GM12864 (cell line): ENCODE results near the gene RPL29.

Source experiments
- DNase-seq: peaks from one replicate; pipeline ENCODE4 v3.0.0-alpha.2; 2011; ENCODE audit warnings: low read depth
- H3K4me3 ChIP-seq: 2 replicates; pipeline ENCODE4 v1.5.1; 2011; ENCODE audit warnings: mild to moderate bottlenecking, low read depth, low read length, control low read depth
- TF ChIP-seq, protein P1 (sequence below): IDR thresholded peaks from 2 replicates; pipeline ENCODE4 v1.5.1; 2011; ENCODE audit warnings: low read depth, mild to moderate bottlenecking, moderate library complexity, low read length, control low read depth, inconsistent platforms; ENCODE audit errors: missing control alignments

Gene RPL29

DNA sequence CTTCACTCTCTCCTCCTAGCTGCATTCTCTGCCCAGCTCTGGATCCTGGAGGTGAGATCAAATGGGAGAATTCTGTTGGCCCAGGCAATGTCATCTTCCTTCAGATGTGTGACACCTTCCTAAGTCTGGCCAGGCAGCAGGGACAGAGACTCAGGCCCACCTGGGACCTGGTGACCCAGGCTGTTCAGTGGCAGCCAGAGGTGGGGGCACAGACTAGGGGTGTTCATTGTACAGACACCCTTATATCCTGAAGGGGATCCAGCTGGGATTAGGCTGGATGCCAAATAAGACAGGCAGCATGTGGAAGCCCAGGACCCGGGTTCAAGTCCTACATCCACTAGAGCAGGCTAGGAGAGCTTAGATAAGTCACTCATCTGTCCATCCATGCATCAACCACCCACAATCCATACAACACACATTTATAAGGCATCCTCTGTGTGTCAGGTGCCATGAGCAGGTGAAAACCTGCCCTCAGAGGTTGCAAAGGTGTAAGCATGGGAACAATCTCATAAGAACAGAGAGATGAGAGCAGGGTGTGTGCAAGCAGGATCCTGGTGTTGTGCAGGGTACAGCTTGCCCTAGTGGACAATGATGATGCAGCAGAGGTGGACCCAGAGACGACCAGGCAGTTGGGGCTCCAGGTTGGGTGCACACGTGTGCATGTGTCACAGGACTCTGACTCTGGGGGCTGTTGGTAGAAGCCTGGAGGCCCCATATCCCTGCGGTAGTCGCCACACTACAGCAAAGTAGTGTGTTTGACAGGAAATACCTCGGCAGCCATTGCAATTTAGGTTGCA lies 18.3 kb upstream of the RPL29 start:
- TF ChIP-seq, protein P1, sequence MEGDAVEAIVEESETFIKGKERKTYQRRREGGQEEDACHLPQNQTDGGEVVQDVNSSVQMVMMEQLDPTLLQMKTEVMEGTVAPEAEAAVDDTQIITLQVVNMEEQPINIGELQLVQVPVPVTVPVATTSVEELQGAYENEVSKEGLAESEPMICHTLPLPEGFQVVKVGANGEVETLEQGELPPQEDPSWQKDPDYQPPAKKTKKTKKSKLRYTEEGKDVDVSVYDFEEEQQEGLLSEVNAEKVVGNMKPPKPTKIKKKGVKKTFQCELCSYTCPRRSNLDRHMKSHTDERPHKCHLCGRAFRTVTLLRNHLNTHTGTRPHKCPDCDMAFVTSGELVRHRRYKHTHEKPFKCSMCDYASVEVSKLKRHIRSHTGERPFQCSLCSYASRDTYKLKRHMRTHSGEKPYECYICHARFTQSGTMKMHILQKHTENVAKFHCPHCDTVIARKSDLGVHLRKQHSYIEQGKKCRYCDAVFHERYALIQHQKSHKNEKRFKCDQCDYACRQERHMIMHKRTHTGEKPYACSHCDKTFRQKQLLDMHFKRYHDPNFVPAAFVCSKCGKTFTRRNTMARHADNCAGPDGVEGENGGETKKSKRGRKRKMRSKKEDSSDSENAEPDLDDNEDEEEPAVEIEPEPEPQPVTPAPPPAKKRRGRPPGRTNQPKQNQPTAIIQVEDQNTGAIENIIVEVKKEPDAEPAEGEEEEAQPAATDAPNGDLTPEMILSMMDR: peak; percentile 6

DNA sequence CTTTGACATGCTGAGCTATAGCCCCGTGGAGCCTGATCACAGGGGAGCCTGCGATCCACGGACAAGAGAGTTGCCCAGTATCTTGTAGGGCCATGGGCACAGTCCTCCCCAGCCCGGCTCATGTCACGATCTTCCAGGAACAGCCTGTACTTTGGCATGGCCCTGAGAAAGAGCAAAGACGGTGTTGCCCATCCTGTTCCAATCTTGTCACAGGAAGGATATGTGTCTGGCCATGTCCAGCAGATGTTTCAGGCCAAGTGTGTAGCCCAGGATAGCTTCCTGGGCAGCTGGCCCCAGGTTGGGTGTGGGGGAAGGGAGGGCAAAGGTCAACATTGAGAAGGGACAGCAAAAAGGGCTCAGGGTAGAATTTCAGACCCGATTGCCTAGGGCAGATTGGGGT lies 17.0 kb upstream of the RPL29 start:
- no peak overlapping the region for H3K4me3 ChIP-seq
- TF ChIP-seq, protein P1: no peak
- DNase-seq: no peak

More for the DNA sequence above, 18.3 kb upstream of the RPL29 start:
- DNase-seq: no peak
- H3K4me3 ChIP-seq: no peak overlapping the region

DNA sequence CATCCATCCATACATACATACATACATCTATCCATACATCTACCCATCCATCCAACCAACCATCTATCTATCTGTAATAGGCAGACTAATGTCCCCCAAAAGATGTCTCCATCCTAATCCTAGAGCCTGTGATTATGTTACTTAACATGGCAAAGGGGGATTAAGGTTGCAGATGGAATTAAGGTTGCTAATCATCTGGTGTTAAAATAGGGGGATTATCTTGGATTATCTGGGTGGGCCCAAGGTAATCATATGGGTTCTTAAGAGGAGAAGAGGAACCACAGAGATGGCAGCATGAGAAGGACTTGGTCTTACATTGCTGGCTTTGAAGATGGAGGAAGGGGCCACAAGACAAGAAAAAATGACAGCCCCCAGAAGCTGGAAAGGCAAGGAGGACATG lies 14.7 kb upstream of the RPL29 start:
- H3K4me3 ChIP-seq: no peak overlapping the region
- TF ChIP-seq, protein P1: no peak

DNA sequence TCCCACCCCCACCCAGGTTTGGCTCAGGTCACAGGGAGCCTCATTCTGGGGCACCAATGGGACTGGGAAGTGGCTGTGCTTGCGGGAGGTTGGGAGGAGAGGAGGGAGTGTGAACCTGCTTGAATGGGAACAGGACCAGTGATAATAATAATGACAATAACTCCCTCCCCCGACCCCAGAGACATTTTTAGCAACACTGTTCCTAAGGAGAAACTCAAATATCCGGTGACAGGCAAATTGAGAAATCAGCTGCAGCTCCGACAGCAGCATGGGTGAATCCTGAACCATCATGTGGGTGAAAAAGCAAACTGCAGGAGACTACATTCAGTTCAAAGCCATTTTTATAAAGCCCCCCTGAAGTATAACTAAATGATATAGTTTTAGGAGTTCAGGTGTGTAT lies 11.6 kb upstream of the RPL29 start:
- TF ChIP-seq, protein P1: no peak
- DNase-seq: no peak
- no peak overlapping the region for H3K4me3 ChIP-seq

More for the DNA sequence above, 14.7 kb upstream of the RPL29 start:
- DNase-seq: no peak

DNA sequence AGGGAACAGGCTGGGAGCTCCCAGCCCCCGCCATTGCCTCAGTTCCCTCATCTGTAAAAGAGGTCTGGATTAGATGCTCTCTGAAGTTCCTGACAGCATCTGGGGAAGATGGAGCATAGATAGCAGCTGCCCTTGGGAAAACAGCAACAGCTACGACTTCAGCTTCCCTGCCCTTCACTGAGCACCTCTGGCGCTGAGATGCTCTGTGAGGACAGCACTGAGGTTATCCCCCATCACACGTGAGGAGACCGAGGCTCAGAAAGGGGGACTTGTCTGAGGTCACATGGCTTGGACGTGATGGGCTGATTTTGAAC lies 11.1 kb upstream of the RPL29 start:
- TF ChIP-seq, protein P1: no peak
- H3K4me3 ChIP-seq: no peak overlapping the region
- no peak for DNase-seq

DNA sequence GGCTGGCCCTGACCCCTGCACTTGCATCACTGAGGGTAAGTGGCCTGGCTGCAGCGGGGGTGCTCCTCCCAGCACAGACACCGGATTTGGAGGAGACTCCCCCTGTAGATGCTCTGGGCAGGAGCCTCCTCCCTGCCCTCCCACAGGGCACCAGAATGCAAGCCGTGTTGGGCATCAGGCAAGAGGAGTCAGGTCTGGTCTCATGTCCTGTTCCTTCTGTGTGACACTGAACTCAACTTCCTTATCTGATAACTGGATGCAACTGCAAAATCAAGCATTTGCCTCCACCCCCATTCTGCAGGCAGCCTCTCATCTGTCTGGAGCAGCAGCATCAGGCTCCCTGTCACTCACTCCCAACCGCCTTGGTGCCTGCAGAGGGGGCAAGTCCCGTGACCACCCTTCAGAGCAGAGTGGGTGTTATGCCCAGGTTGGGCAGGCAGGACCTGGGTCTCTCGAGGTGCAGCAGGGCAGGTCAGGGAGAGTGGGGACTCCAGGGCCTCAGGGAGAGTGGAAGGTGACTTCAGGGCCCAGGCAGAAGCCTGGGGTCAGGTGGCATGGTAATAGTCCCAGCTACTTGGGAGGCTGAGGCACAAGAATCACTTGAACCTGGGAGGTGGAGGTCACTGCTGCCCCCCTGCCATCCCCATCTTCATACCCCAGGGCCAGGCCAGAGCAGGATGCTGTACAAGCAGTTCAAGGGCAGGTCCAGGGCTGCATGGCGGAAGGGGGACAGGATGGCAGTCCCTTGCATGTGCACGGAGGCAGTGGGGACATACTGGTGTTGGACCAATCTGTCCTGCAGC lies 10.5 kb upstream of the RPL29 start:
- DNase-seq: no peak
- H3K4me3 ChIP-seq: no peak overlapping the region
- TF ChIP-seq, protein P1: no peak
